OCI-LY1 (cell line): ENCODE measurements around the gene ANKS6.
A peak's percentile ranks its signal among the peaks of the same experiment; 100 is the strongest.

Source experiments
- H2AFZ ChIP-seq: fragments of 200-600 bp; sonication (generic), shearing (Covaris generic); 2 replicates; pipeline ENCODE4 v1.6.0; 2014; ENCODE audit warnings: antibody characterized with exemption, mild to moderate bottlenecking, low read length
- H3F3A ChIP-seq: fragments of 200-600 bp; sonication (generic), shearing (Covaris generic); 2 replicates; pipeline ENCODE4 v1.6.0; 2014; ENCODE audit warnings: mild to moderate bottlenecking, antibody characterized with exemption, low read length, moderate library complexity; ENCODE audit not compliant: insufficient read depth
- H3K27ac ChIP-seq: fragments of 200-600 bp; sonication (generic); 2 replicates; pipeline ENCODE4 v1.5.1; 2014; ENCODE audit warnings: low read length, mixed run types, mild to moderate bottlenecking, low read depth; ENCODE audit not compliant: poor library complexity, severe bottlenecking
- H3K27me3 ChIP-seq: fragments of 200-600 bp; sonication (generic); 2 replicates; pipeline ENCODE4 v1.6.0; 2014; ENCODE audit warnings: antibody characterized with exemption, mild to moderate bottlenecking, low read length, moderate library complexity; ENCODE audit not compliant: insufficient read depth
- H3K36me3 ChIP-seq: fragments of 200-600 bp; sonication (generic); 2 replicates; pipeline ENCODE4 v1.6.1; 2014; ENCODE audit warnings: mild to moderate bottlenecking, antibody characterized with exemption, low read length, moderate library complexity, mixed read lengths; ENCODE audit not compliant: insufficient read depth
- H3K4me1 ChIP-seq: fragments of 200-600 bp; sonication (generic); 2 replicates; pipeline ENCODE4 v1.5.1; 2014; ENCODE audit warnings: mild to moderate bottlenecking, low read length, moderate library complexity; ENCODE audit not compliant: insufficient read depth, severe bottlenecking
- H3K4me2 ChIP-seq: fragments of 200-600 bp; sonication (generic), shearing (Covaris generic); 2 replicates; pipeline ENCODE4 v1.6.1; 2014; ENCODE audit warnings: low read length
- H3K4me3 ChIP-seq: fragments of 200-600 bp; sonication (generic); 2 replicates; pipeline ENCODE4 v1.5.1; 2014; ENCODE audit warnings: low read length, low read depth, mild to moderate bottlenecking, mixed read lengths; ENCODE audit not compliant: poor library complexity, severe bottlenecking
- H3K79me2 ChIP-seq: fragments of 200-600 bp; shearing (Covaris generic); 2 replicates; pipeline ENCODE4 v1.6.1; 2016; ENCODE audit warnings: mixed run types, low read length, mixed read lengths; ENCODE audit not compliant: insufficient read depth
- H3K9ac ChIP-seq: fragments of 200-600 bp; sonication (generic), shearing (Covaris generic); 2 replicates; pipeline ENCODE4 v1.6.1; 2014; ENCODE audit warnings: mild to moderate bottlenecking, low read length, mixed read lengths
- H3K9me2 ChIP-seq: fragments of 200-600 bp; sonication (generic), shearing (Covaris generic); 2 replicates; pipeline ENCODE4 v1.6.1; 2014; ENCODE audit warnings: low read depth, mild to moderate bottlenecking, low read length, mixed read lengths
- H3K9me3 ChIP-seq: fragments of 200-600 bp; shearing (Covaris generic); 2 replicates; pipeline ENCODE4 v1.6.1; 2014; ENCODE audit warnings: low read length, mixed read lengths
- H4K20me1 ChIP-seq: fragments of 200-600 bp; sonication (generic), shearing (Covaris generic); 2 replicates; pipeline ENCODE4 v1.6.0; 2016; ENCODE audit warnings: mild to moderate bottlenecking, low read length; ENCODE audit not compliant: insufficient read depth
- CTCF ChIP-seq: fragments of 200-600 bp; sonication (generic), shearing (Covaris generic); IDR thresholded peaks from 2 replicates; pipeline ENCODE4 v1.5.1; 2017; ENCODE audit warnings: mild to moderate bottlenecking, antibody characterized with exemption, low read length, moderate library complexity, mixed read lengths
- EZH2 ChIP-seq: fragments of 200-600 bp; sonication (generic), shearing (Covaris generic); IDR thresholded peaks from 2 replicates; pipeline ENCODE4 v1.8.0; 2017; ENCODE audit warnings: borderline replicate concordance, mixed run types, mild to moderate bottlenecking, antibody characterized with exemption, low read length, moderate library complexity, mixed read lengths

Gene ANKS6

GRCh38 chr9:98809311-98810101, 13.2 kb upstream of the ANKS6 start:
- Histone ChIP-seq H4K20me1 (no peaks in the 10 kb centered on the region), H3K4me2 (peak overlapping the region; percentile 98; the same call in 1 of the 2 replicates), H2AFZ (no peak overlapping the region), H3K9ac (peak overlapping the region; percentile 73; the same call in 1 of the 2 replicates), H3K27ac (no peak overlapping the region), H3K79me2 (no peaks in the 10 kb centered on the region), H3K27me3 (no peaks in the 10 kb centered on the region), H3K9me2 (no peaks in the 10 kb centered on the region), H3K9me3 (no peaks in the 10 kb centered on the region), H3K36me3 (no peaks in the 10 kb centered on the region), H3K4me1 (peaks cover 24% of the 10 kb centered on the region), H3K4me3 (no peak overlapping the region), H3F3A (no peaks in the 10 kb centered on the region)
- no peak for TF ChIP-seq EZH2
- no peak for TF ChIP-seq CTCF

- Histone ChIP-seq H3K4me3 (peak overlapping the region; percentile 81), H3K4me2 (peak overlapping the region; percentile 98), H3F3A (no peaks in the 10 kb centered on the region)
Measured at GRCh38 chr9:98808875-98809274, 12.5 kb upstream of the ANKS6 start.

GRCh38 chr9:98808411-98808815, 12.1 kb upstream of the ANKS6 start:
- no peak overlapping the region for H2AFZ ChIP-seq
- H3K4me3 ChIP-seq, result peak overlapping the region; percentile 81
- no peaks in the 10 kb centered on the region for H3K9me3 ChIP-seq
- no peaks in the 10 kb centered on the region for H3K79me2 ChIP-seq
- TF ChIP-seq EZH2, result no peak
- TF ChIP-seq CTCF, result peak; percentile 6; the same call in 1 of the 2 replicates
- H3K27ac ChIP-seq, result no peak overlapping the region
- H3K36me3 ChIP-seq, result no peaks in the 10 kb centered on the region
- H3K4me1 ChIP-seq, result peaks cover 24% of the 10 kb centered on the region
- no peaks in the 10 kb centered on the region for H3F3A ChIP-seq
- H3K9me2 ChIP-seq, result no peaks in the 10 kb centered on the region
- peak overlapping the region; percentile 73; the same call in 1 of the 2 replicates for H3K9ac ChIP-seq
- no peaks in the 10 kb centered on the region for H3K27me3 ChIP-seq
- H4K20me1 ChIP-seq, result no peaks in the 10 kb centered on the region
- H3K4me2 ChIP-seq, result peak overlapping the region; percentile 98

More at GRCh38 chr9:98808875-98809274, 12.5 kb upstream of the ANKS6 start:
- no peak overlapping the region for H2AFZ ChIP-seq
- H3K79me2 ChIP-seq, result no peaks in the 10 kb centered on the region
- H3K36me3 ChIP-seq, result no peaks in the 10 kb centered on the region
- peaks cover 24% of the 10 kb centered on the region for H3K4me1 ChIP-seq
- TF ChIP-seq CTCF (no peak), EZH2 (no peak)
- no peaks in the 10 kb centered on the region for H3K27me3 ChIP-seq
- no peaks in the 10 kb centered on the region for H4K20me1 ChIP-seq
- H3K9me2 ChIP-seq, result no peaks in the 10 kb centered on the region
- H3K27ac ChIP-seq, result no peak overlapping the region
- peak overlapping the region; percentile 73; the same call in 1 of the 2 replicates for H3K9ac ChIP-seq
- no peaks in the 10 kb centered on the region for H3K9me3 ChIP-seq
